Activated naive CD8-positive, alpha-beta T cell treated with anti-CD3 and anti-CD28 coated beads, Interleukin-2, amount 50 U/mL, for 16 hours (primary cell): ENCODE data around the gene EPB42.

Experiments used
- DNase-seq: peaks from one replicate; pipeline ENCODE4 v3.0.0-alpha.2; 2020; ENCODE audit warnings: low read depth, low spot score

The EPB42 gene

DNA sequence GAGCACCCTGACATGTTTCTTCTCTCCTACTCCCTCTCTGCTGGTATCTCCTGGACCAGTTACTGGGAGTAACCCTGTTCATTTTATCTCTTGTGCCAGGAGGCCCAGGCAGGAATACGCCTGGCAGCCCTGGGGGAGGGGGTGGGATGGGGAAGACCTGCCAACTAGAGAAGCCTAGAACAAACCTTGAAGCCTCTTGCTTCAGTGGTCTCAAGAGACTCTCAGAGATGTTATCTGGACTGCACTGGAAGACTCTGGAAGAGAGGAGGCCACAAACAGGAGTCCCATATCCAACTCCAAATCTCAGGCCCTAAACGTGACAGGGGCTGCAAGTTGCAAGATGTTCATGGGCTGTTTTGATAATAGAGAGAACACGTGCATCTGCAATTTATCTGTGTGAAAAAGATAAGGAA is at the start of gene EPB42:
TSS of gene EPB42 (minus strand) at position 28 of the 413 bp plus-strand sequence. CDS start 193 bp downstream, outside the sequence.
- DNase-seq: no peak

DNA sequence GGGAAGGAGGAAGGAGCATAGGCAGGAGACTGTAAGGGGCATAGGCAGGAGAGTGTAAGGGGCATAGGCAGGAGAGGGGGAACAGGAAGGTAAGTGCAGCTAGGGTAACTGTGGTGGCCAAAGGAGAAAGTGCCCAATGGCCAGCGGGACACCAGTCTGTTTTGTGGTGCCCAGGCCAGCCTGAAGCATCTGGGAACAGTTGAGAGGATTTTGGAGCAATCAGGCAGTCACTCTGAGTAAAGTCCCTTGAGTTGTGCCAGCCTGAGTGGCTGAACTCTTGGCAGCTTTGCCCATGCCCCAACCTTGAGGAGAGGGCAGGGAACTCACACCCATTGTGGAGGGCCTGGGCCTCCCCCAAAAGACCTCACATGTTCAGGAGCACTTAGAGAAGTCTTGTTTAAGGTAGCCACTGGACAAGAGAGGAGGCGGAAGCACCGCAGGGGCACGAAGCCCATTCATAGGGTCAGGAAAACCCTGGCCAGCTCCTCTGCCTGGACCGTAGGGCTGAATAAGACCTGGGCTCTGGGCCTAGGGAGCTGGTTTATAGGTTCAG is 49.4 kb upstream of the EPB42 start:
- DNase-seq: no peak

DNA sequence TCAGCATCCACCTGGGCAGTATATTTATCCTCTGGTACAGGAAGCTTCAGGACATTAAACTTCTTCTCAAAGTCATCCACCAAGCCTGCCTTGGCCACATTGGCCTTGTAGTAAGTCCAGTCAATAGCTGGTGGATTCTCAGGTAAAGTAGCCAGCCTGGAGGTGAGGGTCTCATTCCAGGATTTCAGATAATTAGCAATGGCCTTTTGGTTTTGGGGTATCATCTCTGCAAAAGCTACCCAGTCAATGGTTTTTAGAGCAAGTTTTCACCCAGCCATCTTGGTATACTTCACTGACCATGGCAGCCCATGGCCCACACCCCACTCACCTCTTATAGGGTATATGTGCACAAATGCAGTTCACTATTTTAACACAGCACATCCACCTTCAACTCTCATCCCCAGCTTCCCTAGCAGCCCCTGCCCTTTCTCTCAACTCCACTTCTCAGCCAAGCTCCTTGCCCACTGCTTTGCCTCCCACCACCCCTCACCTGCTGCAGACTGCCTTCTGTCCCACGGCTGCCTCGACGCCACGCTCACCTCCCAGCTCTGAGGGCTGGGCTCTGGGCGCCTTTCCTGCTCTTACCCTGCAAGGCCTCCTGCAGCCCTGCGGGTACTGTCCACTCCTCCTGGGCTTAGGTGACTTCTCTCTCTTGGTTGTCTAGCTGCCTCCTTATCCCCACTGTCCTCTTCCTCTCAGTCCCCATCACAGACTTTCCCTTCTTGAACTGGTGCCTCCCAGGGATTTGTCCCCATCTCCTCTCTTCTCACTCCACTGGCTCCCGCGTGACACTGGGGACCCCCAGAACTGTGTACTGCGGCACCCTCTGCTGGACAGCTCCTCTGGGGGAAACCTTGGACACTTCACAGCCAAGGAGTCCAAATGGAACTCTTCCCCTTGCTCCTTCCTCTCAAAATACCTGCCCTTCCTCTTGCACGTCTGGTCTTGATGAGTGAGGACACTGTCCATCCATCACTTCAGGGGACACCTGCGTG is 47.6 kb upstream of the EPB42 start:
- DNase-seq: no peak

DNA sequence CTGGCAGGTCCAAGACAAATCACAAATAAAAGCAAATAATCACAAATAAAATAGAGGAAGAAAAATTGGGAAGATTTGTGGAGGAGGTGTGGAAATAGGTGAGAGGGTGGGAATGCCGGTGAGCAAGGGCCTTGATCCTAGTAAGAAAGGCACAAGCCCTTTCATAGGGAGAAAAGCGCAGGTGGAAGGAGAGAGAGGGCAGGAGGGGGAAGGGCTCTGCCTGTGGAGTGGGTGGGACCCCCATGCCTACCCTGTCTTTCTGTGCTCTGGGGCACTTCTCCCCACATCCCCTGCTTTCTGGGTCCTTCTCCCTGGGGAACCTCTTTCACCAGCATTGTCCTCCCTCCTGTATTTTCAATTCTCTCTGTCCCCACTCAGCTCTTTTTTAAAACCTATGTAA is 46.6 kb upstream of the EPB42 start:
- DNase-seq: no peak

DNA sequence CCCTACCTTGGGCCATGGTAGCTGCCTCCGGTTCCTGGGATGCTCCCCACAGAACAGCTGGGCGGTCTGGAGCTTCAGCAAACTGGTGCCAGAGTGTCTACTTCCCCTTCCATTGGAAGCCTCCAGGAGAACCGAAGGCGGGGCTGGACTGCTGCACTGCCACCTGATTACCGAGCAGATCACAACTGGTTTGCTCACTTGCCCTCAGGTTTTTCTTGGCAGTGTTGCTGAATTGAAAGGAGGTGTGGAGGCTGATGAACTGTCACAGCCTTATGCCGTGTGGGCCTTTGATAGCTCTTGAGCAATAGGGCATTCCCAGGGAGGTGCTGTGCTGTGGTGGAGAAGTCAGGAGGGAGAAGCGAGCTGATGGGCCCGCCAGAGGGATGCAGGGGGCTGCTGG is 46.0 kb upstream of the EPB42 start, which contains the start of gene TGM5:
TSS of gene TGM5 (minus strand) at position 95 of the 400 bp plus-strand sequence. CDS start at position 16, 79 bp downstream.
- DNase-seq: no peak

DNA sequence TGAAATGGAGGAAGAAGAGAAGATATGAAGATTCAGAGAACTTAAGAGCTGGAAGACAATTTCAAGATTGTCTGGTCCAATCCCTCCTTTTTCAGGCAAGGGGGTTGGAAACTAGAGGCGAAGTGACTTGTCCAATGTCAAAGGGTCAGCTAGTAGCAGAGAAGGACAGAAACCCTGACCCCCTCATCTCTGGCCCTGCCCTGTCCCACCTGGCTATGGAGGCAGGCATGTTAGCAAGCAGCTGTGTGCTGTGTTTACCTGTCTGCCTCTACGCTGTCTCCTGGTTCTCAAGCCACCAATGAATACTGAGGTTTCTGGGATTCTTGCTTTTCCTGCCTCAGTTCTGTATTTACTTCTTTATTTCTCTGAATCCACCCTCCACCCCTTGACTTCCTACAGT is 45.6 kb upstream of the EPB42 start:
- no peak for DNase-seq

DNA sequence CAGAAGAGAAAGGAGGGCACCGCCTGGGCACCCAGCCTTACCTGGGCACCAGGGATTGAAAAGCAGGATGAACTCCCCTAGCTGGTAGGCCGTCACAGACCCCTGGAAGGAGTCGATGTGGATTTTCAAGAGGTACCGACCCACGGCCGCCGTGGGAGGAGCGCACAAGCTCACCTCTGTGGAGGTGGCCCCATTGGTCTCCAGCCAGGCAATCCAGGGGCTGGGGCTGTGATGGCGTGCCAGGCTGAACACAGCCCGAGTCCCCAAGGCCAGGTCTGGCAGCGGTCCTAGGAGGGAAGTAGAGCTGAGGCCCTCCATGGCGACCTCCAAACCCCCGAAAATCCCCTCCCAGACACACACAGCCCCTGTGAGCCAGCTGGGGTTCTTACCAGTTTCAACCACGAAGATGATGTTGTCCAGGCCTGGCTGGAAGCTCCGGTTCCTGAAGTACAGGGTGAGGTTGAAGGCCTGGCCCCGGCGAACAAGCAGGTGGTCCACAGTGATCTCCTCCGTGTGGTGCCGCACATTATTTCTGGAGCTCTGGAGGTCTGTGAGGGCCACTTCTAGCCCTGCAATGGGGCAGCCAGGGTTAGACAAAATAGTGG is 39.3 kb upstream of the EPB42 start:
- no peak for DNase-seq

DNA sequence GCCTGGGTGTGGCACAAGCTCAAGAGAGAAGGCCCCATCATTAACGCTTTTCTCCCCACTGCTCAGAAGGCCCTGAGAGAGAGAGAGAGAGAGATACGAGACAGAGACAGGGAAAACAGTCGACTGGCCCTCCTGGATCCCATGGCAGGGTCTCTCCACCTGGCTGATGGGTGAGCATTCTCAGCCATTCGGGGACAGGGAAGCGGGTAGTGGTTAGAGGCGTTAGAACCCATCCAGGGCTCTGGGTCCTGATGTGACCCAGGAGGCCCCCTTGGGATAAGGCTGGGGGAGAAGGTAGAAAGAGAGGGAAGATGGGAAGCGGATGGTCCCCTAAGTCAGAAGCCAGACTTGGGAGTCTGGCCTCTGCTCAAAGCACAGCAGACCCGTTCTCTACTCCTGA is 38.0 kb upstream of the EPB42 start:
- DNase-seq: no peak

DNA sequence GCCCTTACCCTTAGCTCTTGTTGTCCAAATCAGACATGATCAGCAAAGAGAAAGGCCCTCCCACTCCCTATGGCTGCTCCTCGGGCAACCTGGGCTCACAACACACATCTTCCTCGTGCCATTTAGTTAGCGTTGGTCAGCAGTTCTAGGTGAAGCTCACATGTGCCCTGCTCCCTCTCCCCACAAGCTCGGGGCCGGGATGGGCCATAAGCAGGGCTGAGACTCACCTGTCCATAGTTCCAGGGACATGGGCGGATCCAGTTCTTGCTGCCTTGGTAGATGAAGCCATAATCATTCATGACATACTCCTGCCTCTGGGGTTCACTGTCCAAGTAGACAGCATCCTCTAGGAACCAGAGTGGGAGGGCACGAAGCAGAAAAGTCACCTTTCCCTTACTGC is 35.5 kb upstream of the EPB42 start:
- no peak for DNase-seq

DNA sequence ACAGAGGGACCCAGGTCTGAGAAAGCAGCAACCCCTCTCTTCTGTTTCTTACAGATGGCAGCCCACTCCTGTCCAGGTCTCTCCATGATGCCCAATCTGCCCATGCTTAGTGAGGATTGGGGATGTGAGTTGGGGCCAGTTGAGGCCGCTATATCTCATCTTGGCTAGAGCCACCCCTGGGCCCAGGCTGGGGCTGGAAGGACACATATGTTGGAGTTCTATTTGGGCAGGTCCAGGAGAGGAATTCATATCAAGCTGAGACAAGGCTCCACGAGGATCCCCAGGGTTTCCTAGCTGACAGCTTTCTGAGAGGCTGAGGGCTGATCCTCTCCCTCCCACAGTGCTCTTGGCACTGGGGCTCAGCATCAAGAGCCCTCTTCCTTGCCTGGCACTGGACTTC is 34.6 kb upstream of the EPB42 start:
- DNase-seq: no peak

DNA sequence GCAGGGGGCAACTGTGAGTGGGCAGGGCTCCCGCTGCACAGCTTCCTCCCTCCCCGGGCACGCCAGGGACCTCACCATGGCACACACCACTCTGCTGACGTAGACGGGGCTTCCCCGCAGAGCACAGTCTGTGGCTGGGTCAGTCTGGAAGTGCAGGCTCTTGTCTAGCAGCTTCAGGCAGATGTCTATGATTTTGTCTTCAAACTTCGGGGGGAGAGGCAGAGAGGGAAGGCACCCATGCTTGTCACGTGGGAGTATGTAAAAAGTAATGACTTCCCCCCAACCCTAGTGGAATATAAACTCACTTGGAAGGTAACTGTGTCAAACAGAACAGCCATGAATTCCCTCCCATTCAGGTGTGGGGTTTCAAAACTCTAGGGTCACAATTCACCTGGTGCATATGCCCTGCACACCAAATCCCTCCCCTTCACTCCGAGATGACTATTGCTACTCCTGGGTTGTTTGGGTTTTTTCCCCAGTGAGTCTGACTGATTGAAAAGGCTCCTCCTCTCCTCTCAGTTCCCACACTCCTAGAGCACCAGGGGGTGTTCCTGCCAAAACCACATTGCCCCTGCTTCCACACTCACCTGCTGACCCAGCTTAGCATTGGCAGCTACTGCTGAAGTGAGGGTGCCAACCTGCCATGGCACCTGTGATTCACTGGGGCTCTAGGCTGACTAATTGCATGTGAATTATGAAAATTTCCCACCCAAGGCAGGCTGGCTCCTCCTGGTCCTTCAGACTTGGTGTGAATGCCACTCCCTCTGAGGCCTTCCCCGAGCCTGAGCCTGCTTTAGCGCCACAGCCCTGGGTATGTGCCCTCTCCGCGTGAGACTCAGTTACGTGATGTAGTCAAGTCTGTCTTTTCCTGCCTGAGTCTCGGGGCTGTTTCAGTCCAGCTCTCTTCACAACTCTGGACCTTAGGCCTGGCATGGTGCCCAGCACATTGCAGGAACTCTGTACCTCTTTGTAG is 32.9 kb upstream of the EPB42 start:
- no peak for DNase-seq

DNA sequence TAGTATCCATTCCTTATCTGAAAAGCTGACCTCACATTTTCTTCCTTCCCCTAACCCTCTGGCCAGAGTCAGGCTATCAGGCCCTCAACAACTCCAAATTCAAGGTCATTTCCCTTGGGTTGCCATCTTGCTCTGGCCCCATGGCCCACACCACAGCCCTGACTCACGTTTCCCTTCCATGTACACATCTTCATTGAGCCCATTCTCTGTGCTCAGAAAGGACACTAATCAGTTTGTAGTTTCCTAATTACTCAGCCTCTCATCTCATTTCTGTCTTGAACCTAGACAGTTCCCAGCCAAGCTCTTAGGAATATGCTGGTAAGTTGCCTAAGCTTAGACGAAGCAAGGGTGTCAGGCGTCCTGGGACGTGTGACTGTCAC is 31.0 kb upstream of the EPB42 start:
- no peak for DNase-seq

DNA sequence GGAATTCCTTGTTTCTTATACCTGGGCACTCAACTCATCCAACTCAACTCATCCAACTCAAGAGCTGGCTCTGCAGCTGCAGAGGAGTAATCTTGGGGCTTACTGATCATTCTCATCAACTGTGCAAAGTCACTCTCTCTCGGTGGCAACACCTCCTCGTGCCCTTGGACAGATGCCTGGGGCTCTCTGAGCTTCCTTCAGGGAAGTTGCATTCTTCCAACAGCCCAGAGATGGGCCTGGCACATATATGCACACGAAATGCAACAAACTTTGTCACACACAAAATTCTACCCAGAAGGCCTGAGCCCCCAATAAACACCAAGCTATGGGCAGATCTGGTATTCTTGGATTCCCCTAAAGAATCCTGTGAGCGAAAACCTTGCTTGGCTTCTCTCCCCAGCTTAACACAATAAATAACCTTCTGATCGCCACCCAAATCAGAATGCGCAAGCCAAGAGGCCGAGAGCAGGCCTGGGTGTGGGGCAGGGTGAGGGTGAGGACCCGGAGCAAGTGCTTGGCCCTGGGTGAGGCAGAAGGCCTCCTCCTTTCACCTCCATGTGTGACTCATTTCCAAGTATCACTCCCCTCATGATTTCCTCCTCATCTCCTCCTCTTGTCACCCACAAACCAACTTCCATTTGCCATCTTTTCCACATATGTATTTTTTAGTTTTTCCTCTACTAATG is 30.5 kb upstream of the EPB42 start:
- no peak for DNase-seq

DNA sequence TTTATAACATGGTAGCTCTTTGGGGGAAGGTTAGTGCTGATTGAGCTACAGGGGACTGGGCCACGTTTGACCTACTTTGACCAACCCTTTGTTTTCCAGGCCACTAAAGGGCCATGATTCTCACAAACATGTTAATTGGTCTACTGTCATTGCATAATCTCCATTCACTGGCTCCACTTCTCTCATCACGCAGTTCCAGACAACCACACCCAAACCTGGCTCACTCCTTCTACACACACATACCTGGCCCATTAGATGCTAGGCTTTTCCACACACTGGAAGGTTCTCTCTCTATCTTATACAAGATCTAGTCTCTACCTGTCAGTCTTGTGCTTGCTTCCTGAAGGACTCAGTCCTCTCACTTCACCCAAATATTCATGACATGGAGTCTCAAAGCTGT is 30.0 kb upstream of the EPB42 start:
- no peak for DNase-seq

DNA sequence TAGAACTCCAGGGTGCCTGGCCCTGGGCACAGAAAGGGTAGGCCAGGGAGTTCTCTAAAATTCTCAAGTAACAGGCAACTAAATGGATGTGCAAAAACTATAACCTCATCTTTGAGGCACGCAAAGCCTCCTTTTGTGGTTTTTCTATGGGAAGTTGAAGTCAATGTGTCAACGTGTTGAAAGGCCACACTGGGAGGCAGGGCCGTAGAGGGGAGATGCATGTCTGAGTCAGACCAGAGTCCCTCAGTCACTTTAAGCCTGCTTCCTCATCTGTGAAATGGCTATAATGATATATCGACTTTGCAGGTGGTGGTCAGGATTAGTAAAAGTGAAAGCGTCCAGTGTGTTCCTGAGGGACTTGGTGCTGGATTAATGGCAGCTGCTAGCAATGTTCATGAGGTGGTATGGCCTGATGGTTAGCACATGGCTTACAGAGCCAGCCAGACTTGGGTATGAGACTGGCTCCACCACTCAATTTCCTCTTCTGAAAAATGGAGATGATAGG is 28.9 kb upstream of the EPB42 start:
- no peak for DNase-seq

DNA sequence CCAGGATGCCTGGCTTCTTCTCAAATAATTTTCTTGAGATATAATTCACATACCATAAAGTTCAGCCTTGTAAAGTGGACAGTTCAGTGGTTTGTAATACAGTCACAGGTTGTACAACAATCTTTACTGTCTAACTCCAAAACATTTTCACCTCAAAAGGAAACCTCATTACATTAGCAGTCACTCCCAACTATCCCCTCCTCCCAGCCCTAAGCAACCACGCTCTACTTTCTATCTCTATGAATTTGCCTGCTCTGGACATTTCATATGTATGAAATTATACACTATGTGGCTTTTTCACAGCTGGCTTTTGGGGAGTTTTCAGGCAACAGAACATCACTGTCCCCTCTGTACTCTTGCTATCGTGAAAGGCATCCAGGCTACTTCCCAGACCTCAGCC is 28.4 kb upstream of the EPB42 start:
- DNase-seq: no peak

DNA sequence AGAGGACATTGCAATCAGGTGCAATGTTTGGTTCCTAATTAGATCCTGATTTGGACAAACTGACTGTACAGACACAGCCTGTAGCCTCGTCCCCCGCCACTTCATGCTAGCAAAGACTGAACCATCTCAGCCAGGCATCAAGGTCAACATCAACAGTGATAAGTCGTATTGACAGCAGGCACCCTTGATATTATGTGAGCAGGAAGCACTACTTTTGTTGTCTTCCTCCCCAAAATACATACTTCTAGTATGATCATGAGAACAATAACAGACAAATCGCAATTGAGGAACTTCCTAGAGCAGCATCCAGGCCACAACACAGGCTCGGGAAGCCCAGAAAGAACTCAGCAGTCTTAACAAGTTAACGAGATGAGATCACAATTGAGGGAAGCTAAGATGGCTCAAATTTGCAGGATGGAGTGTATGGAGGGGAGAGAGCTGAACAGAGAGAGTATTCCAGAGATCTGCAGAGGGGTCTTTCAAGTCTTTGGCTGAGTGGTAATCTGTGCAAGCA is 25.5 kb upstream of the EPB42 start:
- DNase-seq: no peak

DNA sequence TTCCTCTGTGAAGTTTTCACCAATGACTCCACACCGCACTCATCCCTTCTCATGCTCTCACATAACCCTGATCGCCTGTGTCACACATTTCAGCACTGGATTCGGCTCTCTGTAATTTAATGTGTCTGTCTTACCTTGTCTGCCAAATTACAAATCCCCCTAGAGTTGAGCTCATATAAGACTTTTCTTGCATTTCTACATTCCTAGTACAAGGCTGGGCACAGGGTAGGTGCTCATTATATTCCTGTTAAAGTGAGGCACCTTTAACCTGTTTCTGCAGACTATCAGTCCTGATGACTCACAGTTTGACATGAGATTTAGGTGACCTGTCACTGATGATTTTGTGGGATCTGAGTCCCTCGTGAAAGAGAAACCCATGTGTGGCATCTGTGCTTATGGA is 23.3 kb upstream of the EPB42 start:
- DNase-seq: no peak

DNA sequence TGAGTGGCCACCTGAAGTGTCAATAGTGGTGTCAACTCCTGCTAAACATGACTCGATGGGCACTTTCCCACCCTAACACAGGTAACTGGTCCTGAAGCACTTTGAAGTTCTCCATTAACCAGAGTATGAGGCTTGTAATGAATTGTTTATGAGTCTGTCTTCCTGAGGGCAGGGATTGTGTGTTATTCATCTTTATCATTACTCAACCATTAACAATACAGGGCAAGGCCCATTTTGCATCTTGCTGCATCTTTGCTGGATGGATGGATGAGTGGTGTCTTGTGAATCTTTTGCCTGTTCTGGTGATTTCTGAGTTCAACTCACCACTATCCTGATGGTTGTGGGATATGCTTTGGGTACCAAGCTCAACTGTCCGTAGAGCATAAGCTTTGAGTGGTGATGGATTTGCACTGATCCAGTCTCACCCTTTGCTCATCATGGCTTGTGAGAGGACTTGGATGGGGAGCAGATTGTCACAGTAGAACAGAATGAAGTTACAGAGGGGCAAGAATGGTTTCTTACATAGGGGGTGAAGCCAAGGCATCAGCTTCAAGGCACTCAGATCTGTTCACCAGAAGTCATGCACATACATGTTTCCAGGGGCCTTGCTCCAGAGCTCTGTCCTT is 22.3 kb upstream of the EPB42 start:
- no peak for DNase-seq

DNA sequence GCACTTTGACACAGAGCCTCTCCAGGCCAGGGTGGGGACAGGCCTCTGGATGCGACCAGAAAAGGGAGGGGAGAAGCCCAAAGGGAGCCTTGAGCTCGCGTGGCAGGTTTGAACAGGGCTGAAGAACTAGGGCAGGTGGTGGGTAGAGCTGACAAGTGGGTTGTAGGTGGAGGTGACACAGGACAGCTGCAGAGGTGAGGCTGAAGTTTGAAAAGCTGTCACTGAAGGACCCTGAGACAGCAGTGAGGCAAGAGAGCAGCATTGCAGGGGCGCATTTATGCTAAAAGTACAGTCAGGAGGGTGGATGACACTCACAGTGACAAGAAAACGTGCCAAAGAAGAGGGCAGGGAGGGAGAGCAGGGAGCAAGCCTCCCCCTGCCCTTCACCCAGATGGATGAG is 21.8 kb upstream of the EPB42 start:
- no peak for DNase-seq
